ENCODE data around the gene TTC3. TPM values are rescaled to one million over a fixed set of nuclear protein-coding genes. Genes with fewer than 3 reads are reported as not detected.

The TTC3 gene
- total and polyA plus RNA-seq, 10 of the 15 experiments (the other 5 are each of a cell fraction or from before 2014, with no cell fraction given): 23.1 to 94.9 (median 72.7) TPM

DNA sequence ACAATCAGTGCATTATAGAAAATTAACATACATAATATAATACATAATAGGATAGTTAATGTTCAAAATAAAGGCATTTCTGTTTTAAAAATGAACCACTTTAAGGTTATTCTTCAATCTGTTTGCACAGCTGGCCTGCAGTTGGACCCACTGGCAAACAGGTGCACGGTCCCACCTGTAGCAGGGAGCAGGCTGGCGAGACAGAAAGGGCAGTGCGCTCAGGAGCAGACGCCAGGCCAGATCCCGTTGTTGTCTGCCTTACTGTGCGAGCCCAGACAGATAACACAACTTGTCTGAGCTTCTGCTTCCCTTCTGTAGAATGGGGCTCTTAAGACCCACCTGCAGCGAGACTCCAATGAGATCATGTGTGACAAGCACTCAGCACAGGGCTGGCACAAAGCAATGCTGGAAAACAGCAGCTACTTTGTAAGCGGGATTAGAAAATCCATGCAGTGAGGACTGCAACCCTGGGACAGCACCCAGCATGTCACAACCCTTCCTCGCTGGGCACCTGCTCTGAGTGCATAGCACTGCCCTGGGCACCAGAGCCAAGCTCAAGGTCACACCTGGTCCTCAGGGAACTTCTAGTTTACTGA lies 160.6 kb downstream of the TTC3 start:
- H3K36me3 ChIP-seq (ENCODE audit: control insufficient read depth in 2 of 2, insufficient read depth in 2 of 2, low read length in 1 of 2): peaks cover 13 to 27% of the 10 kb centered on the region in 2 experiments
- CTCF ChIA-PET: interaction anchor here (1.0 to 1.6 kb wide), 3 partner anchors 13 to 331 kb away, joined by 3 to 4 read pairs (median 4); no protein-coding TSS in a partner anchor
- TF ChIP-seq KDM1A (IDR thresholded peaks at IDR 0.05; ENCODE audit: borderline replicate concordance) (no peak), ATF7 (IDR thresholded peaks at IDR 0.05; ENCODE audit: low read depth) (no peak), HDGF (IDR thresholded peaks at IDR 0.05) (no peak)
- POLR2A ChIA-PET: interaction anchor here (0.5 to 2.5 kb wide), 4 partner anchors 15 to 339 kb away, joined by 3 to 12 read pairs (median 6); no protein-coding TSS in a partner anchor
- no peaks in the 10 kb centered on the region for H3K27me3 ChIP-seq (replicated peaks in 1 of 2; ENCODE audit: control insufficient read depth in 2 of 2, insufficient read depth in 2 of 2, low read length in 1 of 2)
- H2AFZ ChIP-seq (ENCODE audit: control insufficient read depth, low read depth, low read length): no peak overlapping the region
- ATAC-seq (no peak), FAIRE-seq (no peak), DNase-seq (ENCODE audit: low read depth, low spot score) (no peak)
- no peak overlapping the region for H3K4me3 ChIP-seq
- in situ Hi-C loops (cut with MboI): no loop called here
- H4K20me1 ChIP-seq (ENCODE audit: control insufficient read depth, insufficient read depth): no peaks in the 10 kb centered on the region; the same call in 1 of the 2 replicates
- no peak overlapping the region for H3K27ac ChIP-seq (ENCODE audit: control insufficient read depth, insufficient read depth)
- intact Hi-C loops (cut with micrococcal nuclease; ENCODE audit: unreplicated experiment): no loop called here
- WGBS (ENCODE audit: insufficient coverage, insufficient replicate concordance, low lambda C conversion rate, missing lambda C conversion rate): 99% methylated on average over 9 of the region's 9 CpGs
- peaks cover 19% of the 10 kb centered on the region for H3K4me1 ChIP-seq (ENCODE audit: control insufficient read depth, insufficient read depth, low read length)
- RAD21 ChIA-PET (ENCODE audit: unreplicated experiment): interaction anchor here (0.8 to 1.0 kb wide), 2 partner anchors 24 to 93 kb away, joined by 3 read pairs; no protein-coding TSS in a partner anchor
- H3K9ac ChIP-seq (ENCODE audit: control insufficient read depth, insufficient read depth, low read length): no peak overlapping the region
- SMC1A ChIA-PET (ENCODE audit: uncharacterized antibody, unreplicated experiment): interaction anchor here (0.8 to 4.6 kb wide), 4 partner anchors 11 to 67 kb away, joined by 3 to 34 read pairs (median 8); no protein-coding TSS in a partner anchor
- H3K79me2 ChIP-seq (ENCODE audit: control insufficient read depth, insufficient read depth, low read length): no peaks in the 10 kb centered on the region; the same call in 1 of the 2 replicates
- BruUV-seq (replicated peaks): no TSS peak
- H3K9me3 ChIP-seq (replicated peaks; ENCODE audit: control insufficient read depth, insufficient read depth, low read length): no peaks in the 10 kb centered on the region
- H3K4me2 ChIP-seq (ENCODE audit: control insufficient read depth, insufficient read depth): no peak overlapping the region

DNA sequence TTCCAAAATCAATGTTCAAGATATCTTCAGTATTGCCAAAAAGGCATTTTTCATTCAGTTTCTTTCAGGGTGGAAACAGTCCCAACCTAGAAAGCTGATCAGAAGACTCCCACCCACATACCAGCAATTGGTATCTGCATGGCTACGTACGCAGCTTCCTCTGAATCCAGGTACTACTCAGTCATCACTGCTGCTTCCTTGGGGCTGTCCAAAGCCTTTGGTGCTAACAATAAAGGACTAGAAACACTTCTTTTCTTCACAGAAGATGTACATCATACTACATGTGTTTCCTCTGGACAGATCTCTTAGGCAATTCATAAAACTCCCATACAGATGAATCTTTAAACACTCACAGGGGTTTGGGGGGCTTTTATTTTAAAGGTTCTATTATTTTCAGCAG lies 164.3 kb downstream of the TTC3 start:
- WGBS (ENCODE audit: insufficient coverage, insufficient replicate concordance, low lambda C conversion rate, missing lambda C conversion rate): 100% methylated on average over 2 of the region's 2 CpGs
- no peak overlapping the region for H3K9ac ChIP-seq (ENCODE audit: control insufficient read depth, insufficient read depth, low read length)
- CTCF ChIA-PET: interaction anchor here (1.0 kb wide), 1 partner anchor 11 kb away, joined by 3 read pairs; no protein-coding TSS in a partner anchor
- no peaks in the 10 kb centered on the region for H3K9me3 ChIP-seq (replicated peaks; ENCODE audit: control insufficient read depth, insufficient read depth, low read length)
- peaks cover 8% of the 10 kb centered on the region for H3K4me1 ChIP-seq (ENCODE audit: control insufficient read depth, insufficient read depth, low read length)
- FAIRE-seq (no peak), DNase-seq (ENCODE audit: low read depth, low spot score) (no peak), ATAC-seq (no peak)
- in situ Hi-C loops (cut with MboI): no loop called here
- intact Hi-C loops (cut with micrococcal nuclease; ENCODE audit: unreplicated experiment): no loop called here
- no TSS peak for BruUV-seq (replicated peaks)
- H3K79me2 ChIP-seq (ENCODE audit: control insufficient read depth, insufficient read depth, low read length): peaks cover 3% of the 10 kb centered on the region; the same call in 1 of the 2 replicates
- H3K4me3 ChIP-seq: no peak overlapping the region
- no peak for TF ChIP-seq TCF7 (IDR thresholded peaks at IDR 0.05; ENCODE audit: borderline replicate concordance)
- TF ChIP-seq CHD1 (IDR thresholded peaks at IDR 0.05; ENCODE audit: low read depth, low read length): no peak
- no peak for TF ChIP-seq SREBF1 (IDR thresholded peaks at IDR 0.05; ENCODE audit: low read length)
- no peak for TF ChIP-seq MYB (IDR thresholded peaks at IDR 0.05; ENCODE audit: borderline replicate concordance, low read depth, low read length)
- no peak for TF ChIP-seq USF1 (IDR thresholded peaks at IDR 0.05; ENCODE audit: borderline replicate concordance, extremely low read length, insufficient read depth, low read depth, low read length)
- H3K4me2 ChIP-seq (ENCODE audit: control insufficient read depth, insufficient read depth): no peak overlapping the region
- POLR2A ChIA-PET: no interaction called here
- peaks cover 6 to 14% of the 10 kb centered on the region in 2 experiments for H3K36me3 ChIP-seq (ENCODE audit: control insufficient read depth in 2 of 2, insufficient read depth in 2 of 2, low read length in 1 of 2)
- SMC1A ChIA-PET (ENCODE audit: uncharacterized antibody, unreplicated experiment): interaction anchor here (1.6 kb wide), 1 partner anchor 9 kb away, joined by 3 read pairs; no protein-coding TSS in a partner anchor
- no peaks in the 10 kb centered on the region for H3K27me3 ChIP-seq (replicated peaks in 1 of 2; ENCODE audit: control insufficient read depth in 2 of 2, insufficient read depth in 2 of 2, low read length in 1 of 2)
- RAD21 ChIA-PET (ENCODE audit: unreplicated experiment): no interaction called here
- no peak overlapping the region for H2AFZ ChIP-seq (ENCODE audit: control insufficient read depth, low read depth, low read length)
- H3K27ac ChIP-seq (ENCODE audit: control insufficient read depth, insufficient read depth): no peak overlapping the region
- H4K20me1 ChIP-seq (ENCODE audit: control insufficient read depth, insufficient read depth): no peaks in the 10 kb centered on the region; the same call in 1 of the 2 replicates

Measured in GM12878 (cell line).